Adrenal gland (tissue), 5 donors: ENCODE data around the gene PSMG4.

Experiments used
- CTCF ChIP-seq, 6 experiments: fragments of 450-650 bp in 4 of 6; fragments of 200-600 bp in 2 of 6; sonication (generic) in 1 of 6; IDR thresholded peaks; 1 replicate in 5 of 6; 2 replicates in 1 of 6; pipeline versions ENCODE4 v1.5.1 to v1.8.0; 2016 to 2021; ENCODE audit warnings: antibody characterized with exemption in 6 of 6, mild to moderate bottlenecking in 2 of 6, moderate library complexity in 1 of 6
- POLR2A ChIP-seq, 2 donors: fragments of 450-650 bp; IDR thresholded peaks; one replicate each; pipeline ENCODE4 v1.6.1; 2017; ENCODE audit warnings: antibody characterized with exemption in 2 of 2, mild to moderate bottlenecking in 2 of 2, moderate library complexity in 1 of 2
- donor health status: DM: no; HTN: no; CAD: no.

- TF ChIP-seq CTCF (IDR thresholded peaks at IDR 0.05): no peak
- TF ChIP-seq POLR2A (IDR thresholded peaks at IDR 0.05): no peak
Measured at GRCh38 chr6:3237761-3238662, 20.7 kb upstream of the PSMG4 start.
